Large intestine (tissue), 3 donors: Measurements from ENCODE around the gene SLX4IP. TPM values are rescaled to one million over a fixed set of nuclear protein-coding genes. Genes with fewer than 3 reads are reported as not detected.

Experiments used
- DNase-seq, 2 donors: peaks; one replicate each; pipeline versions ENCODE4 v3.0.0 to v3.0.0-alpha.2; 2013
- H3K27ac ChIP-seq: one replicate; pipeline ENCODE4 v1.5.1; 2013; ENCODE audit warnings: low read length
- H3K27me3 ChIP-seq: 2 replicates; pipeline ENCODE4 v1.6.1; 2013; ENCODE audit warnings: low read length; ENCODE audit not compliant: control insufficient read depth, insufficient read depth
- H3K36me3 ChIP-seq: 2 replicates; pipeline ENCODE4 v1.6.1; 2013; ENCODE audit warnings: low read length; ENCODE audit not compliant: control insufficient read depth, insufficient read depth
- H3K4me1 ChIP-seq: one replicate; pipeline ENCODE4 v1.6.1; 2013; ENCODE audit warnings: low read length; ENCODE audit not compliant: control insufficient read depth, insufficient read depth
- H3K4me3 ChIP-seq: one replicate; pipeline ENCODE4 v1.5.1; 2013; ENCODE audit warnings: low read length
- H3K9me3 ChIP-seq: one replicate; pipeline ENCODE4 v1.6.1; 2013; ENCODE audit warnings: mild to moderate bottlenecking, low read depth, low read length, moderate library complexity; ENCODE audit not compliant: control insufficient read depth
- WGBS: methylation state at CpG from one replicate; pipeline ENCODE4 v1.1.5; 2013; ENCODE audit warnings: low lambda C conversion rate; ENCODE audit not compliant: insufficient coverage; 5-methylcytosine and 5-hydroxymethylcytosine counted together
- polyA plus RNA-seq: library from polyadenylated mRNA; unstranded; fragments of 120-200 nt; gene quantifications from one replicate; pipeline ENCODE4 v1.2.1, GENCODE V29; 2013

Gene SLX4IP
- polyA plus RNA-seq, 1 donor, result 7.2 TPM

DNA sequence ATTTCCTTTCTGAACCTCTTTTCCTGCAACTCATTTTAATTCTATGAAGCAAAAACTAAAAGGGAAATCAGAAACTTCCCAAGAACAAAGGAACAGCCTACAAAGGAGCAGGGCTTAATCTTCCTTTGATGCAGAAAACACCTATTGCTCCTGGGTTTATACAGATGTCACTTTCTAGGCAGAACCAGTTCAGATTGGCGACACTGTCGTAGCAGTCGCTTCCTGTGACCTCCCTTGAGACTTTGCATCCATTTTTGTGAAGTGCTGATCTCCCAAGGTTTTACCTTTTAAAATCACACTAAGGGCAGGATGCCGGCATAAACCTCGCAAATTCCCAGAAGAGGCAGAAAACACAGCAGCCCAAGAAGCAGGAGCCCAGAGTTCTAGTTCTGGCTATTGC is 198.6 kb downstream of the SLX4IP start:
- Histone ChIP-seq H3K4me1 (no peaks in the 10 kb centered on the region), H3K27ac (no peak overlapping the region), H3K4me3 (no peak overlapping the region), H3K36me3 (peaks cover 22% of the 10 kb centered on the region), H3K9me3 (no peaks in the 10 kb centered on the region), H3K27me3 (no peaks in the 10 kb centered on the region)
- WGBS, result 100% methylated on average over 2 of the region's 5 CpGs
- DNase-seq, result no peak

DNA sequence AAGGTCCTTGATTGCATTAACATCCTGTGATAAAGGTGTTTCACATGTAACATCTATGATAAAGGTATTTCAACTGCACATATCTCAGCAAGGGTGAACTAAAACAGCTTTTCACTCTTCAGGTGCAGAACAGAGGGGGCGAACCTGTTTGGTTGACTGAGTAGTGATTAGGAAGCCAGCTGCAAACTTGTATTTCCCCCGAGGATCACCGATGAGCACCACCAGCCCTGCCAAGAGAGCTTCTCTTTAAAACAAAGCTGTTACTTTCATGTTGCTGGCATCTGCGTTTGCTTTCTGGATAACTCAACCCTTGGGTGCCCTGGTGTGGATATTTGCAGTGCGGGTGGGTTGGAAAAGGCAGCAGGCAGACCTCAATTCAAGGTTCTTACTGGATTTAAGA is 199.1 kb downstream of the SLX4IP start:
- no peak overlapping the region for H3K4me3 ChIP-seq
- H3K9me3 ChIP-seq, result no peaks in the 10 kb centered on the region
- WGBS, result no CpG with 5 or more reads among the region's 5 CpGs
- H3K36me3 ChIP-seq, result peaks cover 25% of the 10 kb centered on the region
- H3K4me1 ChIP-seq, result no peaks in the 10 kb centered on the region
- no peak overlapping the region for H3K27ac ChIP-seq
- no peaks in the 10 kb centered on the region for H3K27me3 ChIP-seq
- no peak for DNase-seq

DNA sequence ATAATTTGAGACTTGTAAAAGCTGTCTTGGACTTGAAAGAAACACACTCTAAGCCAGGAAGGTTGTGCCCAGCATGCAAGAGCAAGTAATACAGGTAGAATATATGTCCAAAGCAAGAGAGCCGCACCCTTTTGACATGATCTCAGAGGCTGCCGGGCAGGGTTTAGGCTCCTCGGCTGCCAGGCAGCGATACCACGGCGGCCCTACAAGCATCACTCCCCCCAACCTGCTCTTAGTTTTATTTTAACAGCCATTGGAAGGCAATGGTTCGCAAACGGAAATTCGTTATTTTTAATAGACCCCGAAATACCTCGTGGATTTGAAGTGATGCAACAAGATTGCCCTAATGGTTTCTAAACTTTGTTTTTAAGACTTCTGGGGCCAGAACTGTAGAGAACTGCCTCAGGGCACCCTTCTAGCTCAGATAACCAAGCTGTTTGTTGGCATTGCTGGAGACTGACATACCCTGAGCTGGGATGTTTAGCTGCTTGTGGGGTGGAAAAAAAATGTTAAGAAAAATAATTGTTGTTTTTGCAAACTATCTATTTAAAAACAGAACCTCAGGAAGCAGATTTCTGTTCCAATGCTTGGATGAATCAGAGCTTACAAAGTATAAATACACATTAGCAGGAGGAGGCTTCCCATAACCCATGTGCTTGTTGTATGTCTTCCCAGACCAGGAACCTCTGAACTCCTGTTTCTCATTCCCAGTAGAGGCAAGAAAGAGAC is 199.7 kb downstream of the SLX4IP start:
- no peak overlapping the region for H3K27ac ChIP-seq

DNA sequence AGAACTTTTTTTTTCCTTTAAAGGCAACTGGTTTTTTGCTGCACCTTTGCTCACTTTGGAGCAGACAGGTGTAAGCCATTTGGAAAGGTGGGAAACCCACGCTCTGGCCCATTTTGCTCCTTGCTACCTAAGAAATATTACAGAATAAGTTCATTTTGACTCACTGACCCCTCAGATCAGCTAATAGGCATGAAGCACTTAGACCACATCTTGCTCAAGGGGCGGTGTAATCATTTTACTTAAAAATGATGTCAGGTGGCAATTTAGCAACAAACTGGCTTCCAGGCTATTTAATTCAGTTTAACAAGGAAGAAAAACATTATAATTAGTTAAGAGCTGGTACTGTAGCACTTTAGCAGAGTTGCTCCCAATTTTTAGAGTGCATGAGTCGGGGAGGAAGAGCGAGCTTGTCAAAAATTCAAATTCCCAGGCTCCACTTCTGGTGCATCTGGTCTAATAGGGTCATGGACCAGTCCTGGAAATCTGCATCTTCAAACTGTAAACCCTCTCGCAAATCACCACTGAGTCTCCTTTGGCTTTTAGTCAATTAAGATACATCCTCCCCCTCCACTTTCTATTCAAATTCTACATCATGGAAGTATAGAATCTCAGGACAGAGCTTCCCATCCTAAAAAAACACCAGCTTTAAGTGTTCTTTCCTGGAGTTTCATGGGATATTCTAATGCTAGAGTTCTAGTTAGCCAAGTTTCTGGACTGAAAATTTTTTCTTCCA is 200.5 kb downstream of the SLX4IP start:
- WGBS, result no CpG with 5 or more reads among the region's 5 CpGs
- peaks cover 35% of the 10 kb centered on the region for H3K36me3 ChIP-seq
- DNase-seq, result no peak
- H3K4me1 ChIP-seq, result no peaks in the 10 kb centered on the region
- H3K4me3 ChIP-seq, result no peak overlapping the region
- H3K9me3 ChIP-seq, result no peaks in the 10 kb centered on the region
- H3K27me3 ChIP-seq, result no peaks in the 10 kb centered on the region
- no peak overlapping the region for H3K27ac ChIP-seq

More for the DNA sequence above, 199.7 kb downstream of the SLX4IP start:
- Histone ChIP-seq H3K4me1 (no peaks in the 10 kb centered on the region), H3K36me3 (peaks cover 31% of the 10 kb centered on the region), H3K4me3 (no peak overlapping the region), H3K9me3 (no peaks in the 10 kb centered on the region), H3K27me3 (no peaks in the 10 kb centered on the region)
- no peak for DNase-seq
- no CpG with 5 or more reads among the region's 11 CpGs for WGBS

DNA sequence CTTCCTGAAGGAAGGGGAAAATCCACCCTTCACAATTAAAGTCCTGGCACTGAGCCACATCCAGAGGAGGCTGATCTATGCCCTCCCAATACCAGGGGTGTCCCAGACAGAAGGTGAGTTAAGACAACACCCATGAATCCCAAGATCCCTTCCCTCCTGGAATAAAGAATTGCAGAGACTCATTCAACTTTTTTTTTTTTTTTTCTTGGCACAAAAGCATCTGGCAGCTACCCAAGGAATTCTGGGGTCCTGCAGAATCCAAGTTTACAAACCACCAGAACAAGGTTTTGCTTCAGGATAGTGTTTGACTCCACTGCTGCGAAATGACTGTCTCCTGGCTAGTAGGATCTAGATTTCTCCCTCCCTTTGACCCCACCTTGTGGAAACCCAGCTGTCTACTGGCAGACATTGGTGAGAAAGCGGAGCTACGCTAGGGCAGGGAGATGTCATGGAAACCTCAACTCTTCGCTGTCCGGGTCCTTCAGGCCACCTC is 201.3 kb downstream of the SLX4IP start:
- H3K4me1 ChIP-seq, result no peaks in the 10 kb centered on the region
- no peak overlapping the region for H3K27ac ChIP-seq
- no peaks in the 10 kb centered on the region for H3K27me3 ChIP-seq
- H3K4me3 ChIP-seq, result no peak overlapping the region
- H3K36me3 ChIP-seq, result peaks cover 42% of the 10 kb centered on the region
- H3K9me3 ChIP-seq, result no peaks in the 10 kb centered on the region
- no peak for DNase-seq
- no CpG with 5 or more reads among the region's 5 CpGs for WGBS

DNA sequence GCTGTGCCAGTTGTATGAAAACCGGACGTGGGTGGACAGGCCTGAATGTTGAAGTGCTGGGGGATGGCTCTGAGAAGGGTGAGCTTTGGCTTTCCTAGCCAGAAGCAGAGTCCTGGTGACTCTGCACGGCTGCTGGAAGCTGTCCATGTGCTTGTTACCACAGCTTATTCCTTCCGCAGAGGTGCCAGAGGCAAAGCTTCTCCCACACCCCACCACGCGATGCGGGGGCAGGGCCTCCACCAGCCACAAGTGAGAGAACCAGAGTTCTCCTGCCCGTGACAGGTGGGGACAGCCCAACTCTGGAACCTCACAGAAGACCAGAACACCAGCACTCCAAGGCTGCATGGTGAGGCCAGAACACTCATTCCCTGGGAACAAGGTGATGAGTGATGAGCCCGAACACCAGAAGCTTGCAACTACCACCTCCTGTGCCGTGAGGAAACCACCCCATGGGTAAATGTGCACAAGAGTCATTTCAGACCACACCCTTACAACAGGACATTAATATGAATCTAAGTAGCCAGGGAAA is 202.0 kb downstream of the SLX4IP start:
- no peaks in the 10 kb centered on the region for H3K4me1 ChIP-seq
- no CpG with 5 or more reads among the region's 10 CpGs for WGBS

DNA sequence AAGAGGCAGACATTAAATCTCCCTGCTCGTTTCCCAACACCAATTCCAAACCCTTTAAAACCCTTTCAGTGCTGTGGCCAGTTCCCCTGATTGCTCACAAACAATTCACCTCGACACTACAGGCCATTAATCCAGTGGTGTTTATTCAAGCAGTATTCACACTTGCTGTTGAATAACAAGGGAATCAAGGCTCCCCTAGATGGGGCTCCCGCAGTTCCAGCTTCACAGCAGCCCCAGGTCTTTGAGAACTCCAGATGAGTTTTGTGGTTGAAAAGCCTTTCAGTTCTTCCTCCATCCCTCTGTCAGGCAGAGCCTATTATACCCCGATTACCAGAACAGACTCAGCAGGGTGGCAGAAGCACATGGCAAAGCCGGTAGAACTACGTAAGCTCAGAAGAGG is 202.5 kb downstream of the SLX4IP start:
- H3K4me3 ChIP-seq, result no peak overlapping the region
- DNase-seq, result no peak
- H3K4me1 ChIP-seq, result no peaks in the 10 kb centered on the region
- peaks cover 54% of the 10 kb centered on the region for H3K36me3 ChIP-seq
- no CpG with 5 or more reads among the region's 6 CpGs for WGBS
- H3K27me3 ChIP-seq, result no peaks in the 10 kb centered on the region
- H3K9me3 ChIP-seq, result no peaks in the 10 kb centered on the region
- H3K27ac ChIP-seq, result no peak overlapping the region

More for the DNA sequence above, 202.0 kb downstream of the SLX4IP start:
- Histone ChIP-seq H3K27me3 (no peaks in the 10 kb centered on the region), H3K27ac (no peak overlapping the region), H3K36me3 (peaks cover 50% of the 10 kb centered on the region), H3K4me3 (no peak overlapping the region), H3K9me3 (no peaks in the 10 kb centered on the region)
- DNase-seq, result no peak

DNA sequence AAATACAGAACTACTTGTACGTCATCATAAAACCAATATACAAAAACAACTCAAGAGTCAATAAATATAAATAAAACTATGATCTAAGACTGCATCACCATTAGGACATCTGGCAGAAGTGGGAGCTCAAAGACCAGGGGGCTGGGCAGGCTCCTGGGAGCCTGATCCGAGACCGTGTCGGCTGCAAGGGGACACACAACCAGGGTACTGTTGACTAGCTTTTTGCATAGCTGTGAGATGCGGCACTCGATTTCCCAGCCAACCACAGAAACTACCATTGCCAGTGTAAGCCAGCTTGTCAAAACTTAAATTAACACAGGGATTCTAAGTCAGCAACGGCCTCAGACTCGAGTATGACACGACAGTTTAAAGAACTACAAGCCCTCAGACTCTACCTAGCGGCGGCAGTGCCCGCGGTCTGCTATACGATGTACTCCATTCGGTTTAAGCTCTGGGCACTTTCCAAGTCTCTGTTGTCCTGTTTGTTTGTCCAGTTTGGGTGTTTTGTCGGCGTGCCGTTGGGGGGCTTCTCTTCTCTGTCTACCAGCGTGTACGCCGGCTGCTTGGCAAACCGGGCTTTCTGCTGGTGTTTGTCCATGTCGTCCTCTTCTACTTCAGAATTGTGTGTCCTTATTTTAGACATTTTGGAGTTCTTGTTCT is 204.1 kb downstream of the SLX4IP start:
- WGBS, result 92% methylated on average over 2 of the region's 23 CpGs
- H3K36me3 ChIP-seq, result peaks cover 71% of the 10 kb centered on the region

DNA sequence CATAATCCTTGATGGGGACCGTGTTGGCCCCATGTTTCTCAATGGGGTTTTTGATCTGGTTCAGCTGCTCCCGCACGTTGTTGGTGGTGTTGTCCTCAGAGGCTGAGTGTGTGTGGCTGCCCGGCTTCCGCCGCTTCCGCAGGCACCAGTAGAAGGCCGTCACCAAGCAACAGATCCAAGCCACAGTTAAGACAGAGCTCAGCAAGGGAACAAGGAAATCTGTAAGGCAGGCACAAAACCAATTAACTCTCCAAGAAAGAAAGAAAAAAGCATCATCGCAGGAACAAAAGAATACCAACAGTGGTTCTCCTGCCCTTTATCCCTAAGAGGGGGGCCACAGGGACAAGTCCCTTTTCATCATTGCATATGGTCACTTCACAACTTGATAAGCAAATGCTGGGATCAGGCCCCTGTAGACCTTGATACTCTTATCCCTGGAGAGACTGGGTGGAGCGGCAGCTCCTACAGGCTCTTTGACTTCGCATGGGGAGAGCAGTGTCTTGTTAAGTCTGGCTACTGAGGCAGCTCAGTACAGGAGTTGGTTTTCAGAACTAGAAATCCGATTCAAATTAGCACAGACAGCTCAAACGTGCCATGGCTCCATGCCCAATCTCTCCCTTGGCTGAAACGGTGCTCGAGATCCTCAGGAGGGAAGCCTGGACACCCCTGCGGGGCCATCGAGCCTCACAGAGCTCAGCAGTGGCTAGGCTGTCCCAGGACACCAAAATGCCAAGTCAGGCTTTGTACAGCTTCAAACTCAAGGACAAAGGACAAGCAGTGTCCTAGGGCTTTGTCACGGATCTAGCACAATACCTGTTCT is 204.8 kb downstream of the SLX4IP start:
- WGBS, result no CpG with 5 or more reads among the region's 18 CpGs
- H3K4me1 ChIP-seq, result no peaks in the 10 kb centered on the region
- no peak for DNase-seq
- no peaks in the 10 kb centered on the region for H3K27me3 ChIP-seq
- no peaks in the 10 kb centered on the region for H3K9me3 ChIP-seq
- H3K27ac ChIP-seq, result no peak overlapping the region
- no peak overlapping the region for H3K4me3 ChIP-seq
- peaks cover 78% of the 10 kb centered on the region for H3K36me3 ChIP-seq

More for the DNA sequence above, 204.1 kb downstream of the SLX4IP start:
- Histone ChIP-seq H3K27ac (no peak overlapping the region), H3K4me3 (no peak overlapping the region), H3K9me3 (no peaks in the 10 kb centered on the region), H3K27me3 (no peaks in the 10 kb centered on the region), H3K4me1 (no peaks in the 10 kb centered on the region)
- DNase-seq, result no peak
